ENCODE results near the gene ZNF740. TPM values are rescaled to one million over a fixed set of nuclear protein-coding genes. Genes with fewer than 3 reads are reported as not detected.

ZNF740 gene
- total RNA-seq, 1 donor from 2014 or later: 39.6 TPM

GRCh38 chr12:53169644-53170043, 10.9 kb upstream of the ZNF740 start:
- Mint-ChIP-seq H3K27ac (ENCODE audit: unreplicated experiment) (no peak overlapping the region), H3K4me3 (ENCODE audit: unreplicated experiment) (no peak overlapping the region), H3K4me1 (ENCODE audit: unreplicated experiment) (peaks cover 8% of the 10 kb centered on the region), H3K27me3 (ENCODE audit: unreplicated experiment) (no peaks in the 10 kb centered on the region), H3K9me3 (ENCODE audit: unreplicated experiment) (no peaks in the 10 kb centered on the region), H3K36me3 (ENCODE audit: unreplicated experiment) (peaks cover 32% of the 10 kb centered on the region)
- TF ChIP-seq CTCF (IDR thresholded peaks at IDR 0.05): no peak
- DNase-seq (ENCODE audit: extremely low spot score, unreplicated experiment): peak; percentile 53

- H3K4me3 Mint-ChIP-seq (ENCODE audit: unreplicated experiment): no peak overlapping the region
- H3K4me1 Mint-ChIP-seq (ENCODE audit: unreplicated experiment): peaks cover 13% of the 10 kb centered on the region
- H3K27me3 Mint-ChIP-seq (ENCODE audit: unreplicated experiment): no peaks in the 10 kb centered on the region
- peaks cover 26% of the 10 kb centered on the region for H3K36me3 Mint-ChIP-seq (ENCODE audit: unreplicated experiment)
- DNase-seq (ENCODE audit: extremely low spot score, unreplicated experiment): peak; percentile 75
- no peak for TF ChIP-seq CTCF (IDR thresholded peaks at IDR 0.05)
- no peak overlapping the region for H3K27ac Mint-ChIP-seq (ENCODE audit: unreplicated experiment)
- no peaks in the 10 kb centered on the region for H3K9me3 Mint-ChIP-seq (ENCODE audit: unreplicated experiment)
Measured at GRCh38 chr12:53170215-53170614, 10.3 kb upstream of the ZNF740 start.

- DNase-seq (ENCODE audit: extremely low spot score, unreplicated experiment): peak; percentile 76
- Mint-ChIP-seq H3K36me3 (ENCODE audit: unreplicated experiment) (peaks cover 26% of the 10 kb centered on the region), H3K27me3 (ENCODE audit: unreplicated experiment) (no peaks in the 10 kb centered on the region), H3K4me3 (ENCODE audit: unreplicated experiment) (no peak overlapping the region), H3K4me1 (ENCODE audit: unreplicated experiment) (peaks cover 20% of the 10 kb centered on the region), H3K9me3 (ENCODE audit: unreplicated experiment) (no peaks in the 10 kb centered on the region), H3K27ac (ENCODE audit: unreplicated experiment) (no peak overlapping the region)
- no peak for TF ChIP-seq CTCF (IDR thresholded peaks at IDR 0.05)
Measured at GRCh38 chr12:53170876-53171724, 9.4 kb upstream of the ZNF740 start.

GRCh38 chr12:53171725-53172329, 8.7 kb upstream of the ZNF740 start:
- no peak for DNase-seq (ENCODE audit: extremely low spot score, unreplicated experiment)
- Mint-ChIP-seq H3K4me3 (ENCODE audit: unreplicated experiment) (no peak overlapping the region), H3K27ac (ENCODE audit: unreplicated experiment) (no peak overlapping the region), H3K36me3 (ENCODE audit: unreplicated experiment) (peaks cover 23% of the 10 kb centered on the region), H3K27me3 (ENCODE audit: unreplicated experiment) (no peaks in the 10 kb centered on the region), H3K4me1 (ENCODE audit: unreplicated experiment) (peaks cover 20% of the 10 kb centered on the region), H3K9me3 (ENCODE audit: unreplicated experiment) (no peaks in the 10 kb centered on the region)
- no peak for TF ChIP-seq CTCF (IDR thresholded peaks at IDR 0.05)

- Mint-ChIP-seq H3K9me3 (ENCODE audit: unreplicated experiment) (no peaks in the 10 kb centered on the region), H3K36me3 (ENCODE audit: unreplicated experiment) (peaks cover 21% of the 10 kb centered on the region), H3K4me3 (ENCODE audit: unreplicated experiment) (no peak overlapping the region), H3K27me3 (ENCODE audit: unreplicated experiment) (no peaks in the 10 kb centered on the region), H3K4me1 (ENCODE audit: unreplicated experiment) (peaks cover 20% of the 10 kb centered on the region), H3K27ac (ENCODE audit: unreplicated experiment) (no peak overlapping the region)
- DNase-seq (ENCODE audit: extremely low spot score, unreplicated experiment): peak; percentile 76
- TF ChIP-seq CTCF (IDR thresholded peaks at IDR 0.05): no peak
Measured at GRCh38 chr12:53172352-53172751, 8.2 kb upstream of the ZNF740 start.
